Hepatocyte (in vitro differentiated cells): ENCODE data around the gene IGFBP7. TPM values are rescaled to one million over a fixed set of nuclear protein-coding genes. Genes with fewer than 3 reads are reported as not detected.

Experiments
- DNase-seq: peaks from one replicate; pipeline ENCODE4 v3.0.0-alpha.2; 2016; ENCODE audit warnings: low spot score
- H2AFZ ChIP-seq: fragments of 200-600 bp; sonication (generic); 2 replicates; pipeline ENCODE4 v1.6.0; 2016; ENCODE audit warnings: antibody characterized with exemption, mild to moderate bottlenecking
- H3K27ac ChIP-seq: fragments of 200-600 bp; sonication (generic); 2 replicates; pipeline ENCODE4 v1.5.1; 2016; ENCODE audit warnings: mild to moderate bottlenecking
- H3K27me3 ChIP-seq: fragments of 200-600 bp; sonication (generic); 2 replicates; pipeline ENCODE4 v1.6.1; 2016
- H3K36me3 ChIP-seq: fragments of 200-600 bp; sonication (generic); replicated peaks from 2 replicates; pipeline ENCODE4 v1.5.1; 2016; ENCODE audit warnings: low read depth; ENCODE audit not compliant: insufficient read depth
- H3K4me1 ChIP-seq: fragments of 200-600 bp; sonication (generic); 2 replicates; pipeline ENCODE4 v1.5.1; 2016; ENCODE audit warnings: mild to moderate bottlenecking, moderate library complexity; ENCODE audit not compliant: insufficient read depth
- H3K4me2 ChIP-seq: fragments of 200-600 bp; sonication (generic); 2 replicates; pipeline ENCODE4 v1.6.0; 2016
- H3K4me3 ChIP-seq: fragments of 200-600 bp; sonication (generic); 2 replicates; pipeline ENCODE4 v1.5.1; 2016; ENCODE audit warnings: mild to moderate bottlenecking
- H3K79me2 ChIP-seq: fragments of 200-600 bp; sonication (generic); 2 replicates; pipeline ENCODE4 v1.6.0; 2017; ENCODE audit warnings: mild to moderate bottlenecking
- H3K9me2 ChIP-seq: fragments of 200-600 bp; sonication (generic); replicated peaks from 2 replicates; pipeline ENCODE4 v1.6.0; 2017; ENCODE audit warnings: mild to moderate bottlenecking; ENCODE audit not compliant: insufficient read depth
- H3K9me3 ChIP-seq: fragments of 200-600 bp; sonication (generic); 2 replicates; pipeline ENCODE4 v1.5.1; 2016; ENCODE audit warnings: low read depth, mild to moderate bottlenecking
- H4K20me1 ChIP-seq: fragments of 200-600 bp; sonication (generic); 2 replicates; pipeline ENCODE4 v1.6.0; 2016; ENCODE audit warnings: mild to moderate bottlenecking; ENCODE audit not compliant: insufficient read depth, poor library complexity, severe bottlenecking
- EZH2 ChIP-seq: fragments of 200-600 bp; sonication (generic); IDR thresholded peaks from 2 replicates; pipeline ENCODE4 v1.6.1; 2016; ENCODE audit warnings: antibody characterized with exemption, mild to moderate bottlenecking, borderline replicate concordance
- EZH2phosphoT487 ChIP-seq: fragments of 200-600 bp; sonication (generic); IDR thresholded peaks from one replicate; pipeline ENCODE4 v1.6.1; 2018; ENCODE audit warnings: antibody characterized with exemption, mild to moderate bottlenecking, low read depth, moderate library complexity; ENCODE audit not compliant: unreplicated experiment, severe bottlenecking
- WGBS: methylation state at CpG from one replicate; pipeline ENCODE4 v1.1.6; 2016; ENCODE audit warnings: low lambda C conversion rate; ENCODE audit errors: missing lambda C conversion rate; 5-methylcytosine and 5-hydroxymethylcytosine counted together
- polyA plus RNA-seq: library from polyadenylated mRNA; unstranded; fragments of >200 nt; fragmentation: Nextera tagmentation; extraction: Ambion mirVana; gene quantifications from 2 replicates; pipeline ENCODE4 v1.2.1, GENCODE V29; 2016
- total RNA-seq: library from RNA; depleted of rRNA; stranded (reverse); fragments of >200 nt; gene quantifications from 2 replicates; pipeline ENCODE4 v1.2.3, GENCODE V29; 2014
- TF ChIP-seq, protein P1 (sequence below): fragments of 200-600 bp; sonication (generic); IDR thresholded peaks from 2 replicates; pipeline ENCODE4 v1.5.1; 2016; ENCODE audit warnings: antibody characterized with exemption, mild to moderate bottlenecking; ENCODE audit not compliant: poor library complexity

Gene IGFBP7
- total and polyA plus RNA-seq, 2 experiments from 2014 or later, result 73.4 to 122 TPM

GRCh38 chr4:57116245-57116644 is 6.1 kb upstream of the IGFBP7 start:
- H3K36me3 ChIP-seq, result no peaks in the 10 kb centered on the region
- H3K27ac ChIP-seq, result no peak overlapping the region
- DNase-seq, result no peak
- no peaks in the 10 kb centered on the region for H4K20me1 ChIP-seq
- no peaks in the 10 kb centered on the region for H3K79me2 ChIP-seq
- TF ChIP-seq EZH2 (no peak), EZH2phosphoT487 (no peak)
- TF ChIP-seq, protein P1, sequence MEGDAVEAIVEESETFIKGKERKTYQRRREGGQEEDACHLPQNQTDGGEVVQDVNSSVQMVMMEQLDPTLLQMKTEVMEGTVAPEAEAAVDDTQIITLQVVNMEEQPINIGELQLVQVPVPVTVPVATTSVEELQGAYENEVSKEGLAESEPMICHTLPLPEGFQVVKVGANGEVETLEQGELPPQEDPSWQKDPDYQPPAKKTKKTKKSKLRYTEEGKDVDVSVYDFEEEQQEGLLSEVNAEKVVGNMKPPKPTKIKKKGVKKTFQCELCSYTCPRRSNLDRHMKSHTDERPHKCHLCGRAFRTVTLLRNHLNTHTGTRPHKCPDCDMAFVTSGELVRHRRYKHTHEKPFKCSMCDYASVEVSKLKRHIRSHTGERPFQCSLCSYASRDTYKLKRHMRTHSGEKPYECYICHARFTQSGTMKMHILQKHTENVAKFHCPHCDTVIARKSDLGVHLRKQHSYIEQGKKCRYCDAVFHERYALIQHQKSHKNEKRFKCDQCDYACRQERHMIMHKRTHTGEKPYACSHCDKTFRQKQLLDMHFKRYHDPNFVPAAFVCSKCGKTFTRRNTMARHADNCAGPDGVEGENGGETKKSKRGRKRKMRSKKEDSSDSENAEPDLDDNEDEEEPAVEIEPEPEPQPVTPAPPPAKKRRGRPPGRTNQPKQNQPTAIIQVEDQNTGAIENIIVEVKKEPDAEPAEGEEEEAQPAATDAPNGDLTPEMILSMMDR, result no peak
- no peak overlapping the region for H3K4me2 ChIP-seq
- H3K4me3 ChIP-seq, result no peak overlapping the region
- no peaks in the 10 kb centered on the region for H3K4me1 ChIP-seq
- H3K9me3 ChIP-seq, result no peaks in the 10 kb centered on the region
- H3K27me3 ChIP-seq, result no peaks in the 10 kb centered on the region
- 63% methylated on average over 3 of the region's 3 CpGs for WGBS
- H2AFZ ChIP-seq, result no peak overlapping the region
- H3K9me2 ChIP-seq, result no peaks in the 10 kb centered on the region

GRCh38 chr4:57114973-57115372 is 4.8 kb upstream of the IGFBP7 start:
- H3K9me3 ChIP-seq, result no peaks in the 10 kb centered on the region
- no peak for DNase-seq
- H3K4me3 ChIP-seq, result no peak overlapping the region
- H3K4me1 ChIP-seq, result no peaks in the 10 kb centered on the region
- no peaks in the 10 kb centered on the region for H3K79me2 ChIP-seq
- no peaks in the 10 kb centered on the region for H4K20me1 ChIP-seq
- no peaks in the 10 kb centered on the region for H3K9me2 ChIP-seq
- no peak overlapping the region for H3K4me2 ChIP-seq
- no peak overlapping the region for H2AFZ ChIP-seq
- TF ChIP-seq EZH2phosphoT487 (no peak), EZH2 (no peak)
- H3K27ac ChIP-seq, result no peak overlapping the region
- H3K27me3 ChIP-seq, result peaks cover under 1% of the 10 kb centered on the region
- no peaks in the 10 kb centered on the region for H3K36me3 ChIP-seq

DNA sequence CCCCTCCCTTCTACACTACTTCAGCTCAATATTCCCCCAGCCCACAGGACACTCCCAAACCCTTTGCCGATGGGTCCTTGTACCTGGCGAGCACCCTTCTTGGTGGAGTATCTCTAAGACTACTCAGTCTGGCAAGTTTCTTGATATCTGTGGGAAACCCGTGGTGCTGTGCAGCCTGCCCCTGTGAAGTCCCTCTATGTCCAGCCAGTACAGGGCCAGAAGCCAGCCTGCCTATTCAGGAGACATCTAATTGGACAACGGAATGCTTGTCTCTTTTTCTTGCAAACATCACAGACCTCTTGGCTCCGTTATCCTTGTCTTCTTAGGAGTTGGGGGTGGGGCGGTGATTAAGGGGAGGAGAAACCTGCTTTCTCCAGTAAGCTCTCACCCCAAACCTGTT is 3.7 kb upstream of the IGFBP7 start:
- peaks cover 11% of the 10 kb centered on the region for H3K27me3 ChIP-seq
- H3K9me3 ChIP-seq, result no peaks in the 10 kb centered on the region
- no peaks in the 10 kb centered on the region for H4K20me1 ChIP-seq
- H3K36me3 ChIP-seq, result no peaks in the 10 kb centered on the region
- TF ChIP-seq, protein P1, result no peak
- TF ChIP-seq EZH2phosphoT487 (no peak), EZH2 (no peak)
- H3K4me3 ChIP-seq, result no peak overlapping the region
- 73% methylated on average over 6 of the region's 6 CpGs for WGBS
- DNase-seq, result no peak
- H3K9me2 ChIP-seq, result no peaks in the 10 kb centered on the region
- no peaks in the 10 kb centered on the region for H3K4me1 ChIP-seq
- H3K27ac ChIP-seq, result no peak overlapping the region
- no peaks in the 10 kb centered on the region for H3K79me2 ChIP-seq
- no peak overlapping the region for H2AFZ ChIP-seq
- H3K4me2 ChIP-seq, result no peak overlapping the region

GRCh38 chr4:57110640-57111511 is 691 bp upstream of the IGFBP7 start:
- H3K79me2 ChIP-seq, result no peaks in the 10 kb centered on the region
- peak overlapping the region; percentile 86 for H2AFZ ChIP-seq
- H3K4me3 ChIP-seq, result peak overlapping the region; percentile 6
- H3K9me2 ChIP-seq, result no peaks in the 10 kb centered on the region
- TF ChIP-seq EZH2 (no peak), EZH2phosphoT487 (no peak)
- TF ChIP-seq, protein P1, result no peak
- no peaks in the 10 kb centered on the region for H3K9me3 ChIP-seq
- H3K27me3 ChIP-seq, result peaks cover 16% of the 10 kb centered on the region
- peak overlapping the region; percentile 75 for H3K4me2 ChIP-seq
- peak; percentile 29 for DNase-seq
- 7% methylated on average over 25 of the region's 25 CpGs for WGBS
- peak overlapping the region; percentile 52 for H3K27ac ChIP-seq
- H3K36me3 ChIP-seq, result no peaks in the 10 kb centered on the region
- no peaks in the 10 kb centered on the region for H4K20me1 ChIP-seq
- no peaks in the 10 kb centered on the region for H3K4me1 ChIP-seq
